ENCODE data around the gene HS3ST4. TPM values are rescaled to one million over a fixed set of nuclear protein-coding genes. Genes with fewer than 3 reads are reported as not detected.

Gene HS3ST4
- total RNA-seq = not detected

GRCh38 chr16:25691519-25692091 is at the start of gene HS3ST4:
HS3ST4 (plus strand) TSS chr16:25691959.
- Mint-ChIP-seq H3K4me3 (no peak within 1 kb of the TSS), H3K27ac (no peak within 1 kb of the TSS), H3K4me1 (ENCODE audit: low read depth in 2 of 2) (no peaks in the 10 kb centered on the region), H3K36me3 (no peaks in the 10 kb centered on the region), H3K27me3 (peaks cover 42 to 70% of the 10 kb centered on the region in 2 donors), H3K9me3 (no peaks in the 10 kb centered on the region)
- ATAC-seq = no peak
- DNase-seq (ENCODE audit: low spot score) = no peak

DNA sequence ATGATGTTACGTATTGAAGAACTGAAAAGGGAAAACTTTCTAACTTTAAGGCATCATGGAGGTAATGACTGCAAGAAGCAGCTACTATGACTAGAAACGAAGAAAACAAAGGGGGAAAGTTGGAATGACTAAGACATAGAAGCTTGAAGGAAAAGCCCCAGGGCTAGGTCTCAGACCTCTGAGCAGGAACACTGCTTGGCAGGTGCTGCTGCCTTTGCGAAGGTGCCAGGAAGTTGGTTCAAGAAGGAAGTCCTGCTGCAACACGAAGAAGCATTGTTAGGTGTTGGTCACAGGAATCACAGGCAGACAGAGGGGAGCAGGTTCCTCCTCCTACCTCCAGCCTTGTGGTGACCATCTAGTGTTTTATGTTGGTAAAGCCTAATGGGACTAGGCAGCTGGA is 48.1 kb upstream of the HS3ST4 start:
- Mint-ChIP-seq H3K27me3 (peaks cover 4 to 40% of the 10 kb centered on the region in 2 donors), H3K27ac (no peak overlapping the region), H3K4me3 (no peak overlapping the region), H3K9me3 (no peaks in the 10 kb centered on the region), H3K4me1 (ENCODE audit: low read depth in 2 of 2) (no peaks in the 10 kb centered on the region), H3K36me3 (no peaks in the 10 kb centered on the region)
- DNase-seq (ENCODE audit: low spot score) (no peak), ATAC-seq (no peak)

DNA sequence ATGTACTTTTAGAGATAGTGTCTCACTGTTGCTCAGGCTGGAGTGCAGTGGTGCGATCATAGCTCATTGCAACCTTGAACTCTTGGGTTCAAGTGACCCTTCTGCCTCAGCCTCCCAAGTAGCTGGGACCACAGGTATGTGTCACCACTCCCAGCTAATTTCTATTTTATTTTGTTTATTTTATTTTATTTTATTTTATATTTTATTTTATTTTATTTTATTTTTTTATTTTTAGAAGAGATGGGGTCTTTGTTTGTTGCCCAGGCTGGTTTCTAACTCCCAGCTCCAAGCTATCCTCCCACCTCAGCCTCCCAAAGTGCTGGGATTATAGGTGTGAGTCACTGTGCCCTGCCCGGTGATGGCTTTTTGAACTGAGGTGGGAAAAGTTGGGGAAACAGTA is 35.1 kb upstream of the HS3ST4 start:
- Mint-ChIP-seq H3K4me3 (no peak overlapping the region), H3K9me3 (peaks cover 3% of the 10 kb centered on the region)

DNA sequence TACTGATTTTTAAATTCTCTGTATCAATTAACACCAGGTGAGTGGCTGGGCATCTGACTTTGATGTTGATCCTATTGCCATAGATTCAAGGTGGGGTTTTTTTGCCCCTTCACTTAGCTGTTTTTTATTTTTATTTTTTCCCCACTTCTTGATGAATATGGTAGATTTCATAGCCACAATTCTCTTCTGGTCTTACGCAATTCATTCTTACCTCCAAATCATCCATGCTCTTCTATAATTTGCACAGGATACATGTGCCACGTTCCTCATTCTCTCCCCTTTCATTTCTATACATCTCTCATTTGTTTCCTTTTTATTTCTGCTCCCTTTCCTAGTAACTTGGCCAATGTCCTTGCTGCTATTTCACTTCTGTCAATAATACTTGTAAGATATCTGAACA is 14.9 kb upstream of the HS3ST4 start:
- Mint-ChIP-seq H3K36me3 (no peaks in the 10 kb centered on the region), H3K4me3 (no peak overlapping the region), H3K9me3 (no peaks in the 10 kb centered on the region), H3K4me1 (ENCODE audit: low read depth in 2 of 2) (no peaks in the 10 kb centered on the region), H3K27me3 (peaks cover 6 to 15% of the 10 kb centered on the region in 2 donors), H3K27ac (no peak overlapping the region)
- no peak for ATAC-seq
- DNase-seq (ENCODE audit: low spot score) = no peak

More for the DNA sequence above, 35.1 kb upstream of the HS3ST4 start:
- no peaks in the 10 kb centered on the region for H3K36me3 Mint-ChIP-seq
- no peak for DNase-seq (ENCODE audit: low spot score)
- no peak for ATAC-seq
- H3K4me1 Mint-ChIP-seq (ENCODE audit: low read depth in 2 of 2) = no peaks in the 10 kb centered on the region
- H3K27me3 Mint-ChIP-seq = peaks cover 30 to 64% of the 10 kb centered on the region in 2 donors
- H3K27ac Mint-ChIP-seq = no peak overlapping the region

- no peak overlapping the region for H3K27ac Mint-ChIP-seq
- H3K27me3 Mint-ChIP-seq = peaks cover 0 to 15% of the 10 kb centered on the region in 2 donors
- no peak overlapping the region for H3K4me3 Mint-ChIP-seq
- DNase-seq (ENCODE audit: low spot score) = no peak
- no peak for ATAC-seq
- no peaks in the 10 kb centered on the region for H3K9me3 Mint-ChIP-seq
- no peaks in the 10 kb centered on the region for H3K4me1 Mint-ChIP-seq (ENCODE audit: low read depth in 2 of 2)
- H3K36me3 Mint-ChIP-seq = no peaks in the 10 kb centered on the region
Observed at GRCh38 chr16:25679511-25679910, 12.2 kb upstream of the HS3ST4 start.

DNA sequence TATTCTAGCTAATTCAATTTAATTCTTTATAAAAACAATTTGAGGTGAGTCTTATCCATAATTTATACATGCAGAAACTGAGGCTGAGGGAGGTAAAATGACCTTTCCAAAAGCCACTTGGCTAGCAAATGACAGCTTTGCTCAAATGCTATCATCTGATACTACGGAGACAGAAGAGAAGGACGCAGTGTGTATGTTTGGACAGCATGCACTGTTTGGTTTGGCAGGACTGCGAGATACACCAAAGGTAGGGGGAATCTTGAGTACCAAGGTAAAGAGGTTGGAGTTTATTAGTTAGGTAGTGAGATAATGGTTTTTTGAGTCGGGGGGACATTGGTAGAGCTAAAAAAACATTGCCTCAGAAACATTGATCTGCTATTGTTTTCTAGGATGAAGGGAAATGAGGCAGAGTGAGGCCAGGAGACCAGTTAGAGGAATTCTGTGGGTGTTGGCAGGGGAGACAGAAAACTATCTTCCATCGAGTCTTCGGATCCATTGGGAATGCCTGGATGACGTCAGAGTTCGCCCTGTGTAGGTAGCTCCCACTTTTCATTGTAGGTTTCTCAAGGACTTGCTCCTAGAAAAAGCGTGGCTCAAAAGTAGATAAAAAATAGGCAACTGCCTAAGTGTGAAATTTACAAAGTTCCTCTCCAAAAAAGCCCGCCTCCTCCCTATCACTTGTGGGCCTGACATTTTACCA is 2.5 kb upstream of the HS3ST4 start:
- no peak for DNase-seq (ENCODE audit: low spot score)

DNA sequence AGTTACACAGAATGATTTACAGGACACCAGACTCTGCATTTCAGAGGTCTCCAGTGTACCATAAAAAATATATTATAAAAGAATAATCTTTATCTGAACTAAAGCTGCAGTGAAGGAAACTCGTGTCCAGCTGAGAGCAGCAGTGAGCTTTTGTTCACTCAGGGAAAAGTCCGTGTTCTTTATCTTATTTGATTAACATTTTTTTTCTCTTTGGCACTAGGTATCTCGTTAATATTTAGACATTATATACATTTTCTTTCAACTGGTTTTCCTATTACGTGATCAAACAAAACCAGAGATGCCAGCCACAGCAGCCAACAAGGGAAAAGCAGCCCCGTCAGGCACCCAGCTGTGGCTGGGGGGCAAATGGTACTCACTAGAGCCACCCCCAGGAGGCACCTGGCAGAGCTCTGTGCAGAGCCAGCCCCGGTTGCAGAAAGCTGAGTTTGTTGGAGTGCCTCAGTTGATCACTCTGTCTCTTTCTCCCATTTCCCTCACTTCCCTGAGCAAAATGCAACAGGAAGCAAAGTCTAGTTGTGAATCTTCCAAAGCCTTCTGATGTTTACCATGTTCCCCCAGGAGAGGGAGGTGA is 1.1 kb upstream of the HS3ST4 start:
- Mint-ChIP-seq H3K9me3 (no peaks in the 10 kb centered on the region), H3K27ac (no peak overlapping the region), H3K27me3 (peaks cover 34 to 68% of the 10 kb centered on the region in 2 donors), H3K4me3 (no peak overlapping the region), H3K4me1 (ENCODE audit: low read depth in 2 of 2) (no peaks in the 10 kb centered on the region), H3K36me3 (no peaks in the 10 kb centered on the region)
- ATAC-seq (no peak), DNase-seq (ENCODE audit: low spot score) (no peak)

More for the DNA sequence above, 2.5 kb upstream of the HS3ST4 start:
- H3K27me3 Mint-ChIP-seq = peaks cover 25 to 57% of the 10 kb centered on the region in 2 donors
- H3K36me3 Mint-ChIP-seq = no peaks in the 10 kb centered on the region
- no peak for ATAC-seq
- no peak overlapping the region for H3K27ac Mint-ChIP-seq
- no peaks in the 10 kb centered on the region for H3K4me1 Mint-ChIP-seq (ENCODE audit: low read depth in 2 of 2)
- no peak overlapping the region for H3K4me3 Mint-ChIP-seq
- no peaks in the 10 kb centered on the region for H3K9me3 Mint-ChIP-seq

- no peaks in the 10 kb centered on the region for H3K4me1 Mint-ChIP-seq (ENCODE audit: low read depth in 2 of 2)
- no peaks in the 10 kb centered on the region for H3K9me3 Mint-ChIP-seq
- H3K4me3 Mint-ChIP-seq = no peak overlapping the region
- H3K27ac Mint-ChIP-seq = no peak overlapping the region
- H3K27me3 Mint-ChIP-seq = peaks cover 39 to 67% of the 10 kb centered on the region in 2 donors
- no peak for ATAC-seq
- DNase-seq (ENCODE audit: low spot score) = no peak
- H3K36me3 Mint-ChIP-seq = no peaks in the 10 kb centered on the region
Observed at GRCh38 chr16:25692351-25692741, 587 bp downstream of the HS3ST4 start.

- no peaks in the 10 kb centered on the region for H3K36me3 Mint-ChIP-seq
- H3K27ac Mint-ChIP-seq = no peak overlapping the region
- peaks cover 43 to 62% of the 10 kb centered on the region in 2 donors for H3K27me3 Mint-ChIP-seq
- DNase-seq (ENCODE audit: low spot score) (no peak), ATAC-seq (no peak)
- no peaks in the 10 kb centered on the region for H3K9me3 Mint-ChIP-seq
- H3K4me1 Mint-ChIP-seq (ENCODE audit: low read depth in 2 of 2) = no peaks in the 10 kb centered on the region
- no peak overlapping the region for H3K4me3 Mint-ChIP-seq
Observed at GRCh38 chr16:25692742-25693508, 1.2 kb downstream of the HS3ST4 start.

DNA sequence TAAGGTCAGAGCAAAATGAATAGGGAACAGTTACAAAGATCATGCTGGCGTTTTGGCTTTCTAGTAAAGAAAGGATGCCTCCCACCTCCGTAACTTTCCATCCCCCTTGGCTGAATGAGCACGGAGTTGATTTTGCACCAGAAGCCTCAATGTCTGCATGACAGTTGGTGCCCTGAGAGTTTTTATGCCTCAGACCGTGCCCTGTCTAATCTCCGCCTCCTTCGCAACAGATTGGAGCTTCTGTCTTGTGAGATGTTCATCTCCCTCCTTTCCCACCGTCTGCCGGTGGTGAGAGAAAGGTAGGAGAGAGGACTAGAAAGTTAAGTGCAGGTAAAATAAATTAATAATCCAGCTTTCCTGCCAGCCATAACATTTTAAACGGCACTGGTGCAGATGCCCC is 1.9 kb downstream of the HS3ST4 start:
- no peaks in the 10 kb centered on the region for H3K4me1 Mint-ChIP-seq (ENCODE audit: low read depth in 2 of 2)
- no peaks in the 10 kb centered on the region for H3K9me3 Mint-ChIP-seq
- no peak overlapping the region for H3K4me3 Mint-ChIP-seq
- no peaks in the 10 kb centered on the region for H3K36me3 Mint-ChIP-seq
- H3K27me3 Mint-ChIP-seq = peaks cover 44 to 58% of the 10 kb centered on the region in 2 donors
- H3K27ac Mint-ChIP-seq = no peak overlapping the region
- ATAC-seq = no peak
- no peak for DNase-seq (ENCODE audit: low spot score)

DNA sequence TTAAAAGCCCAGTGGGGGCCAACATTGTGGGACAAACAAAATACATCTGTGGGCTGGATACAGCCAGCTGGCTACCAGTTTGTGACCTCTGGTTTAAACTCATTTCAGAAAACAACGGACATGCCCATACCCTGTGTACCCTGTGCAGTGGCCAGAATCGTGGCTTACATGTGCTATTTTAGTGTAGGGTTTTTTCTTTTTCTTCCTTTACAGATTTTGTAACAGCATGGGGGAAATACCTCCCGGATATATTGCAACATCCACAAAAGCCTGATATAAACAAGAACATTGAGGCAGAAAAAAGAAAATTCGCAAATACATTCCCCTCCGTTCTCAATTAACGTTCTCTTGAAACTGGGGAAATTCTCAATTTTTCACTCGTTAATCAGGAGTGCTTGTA is 7.3 kb downstream of the HS3ST4 start:
- Mint-ChIP-seq H3K27me3 (peaks cover 29 to 34% of the 10 kb centered on the region in 2 donors), H3K36me3 (no peaks in the 10 kb centered on the region), H3K9me3 (no peaks in the 10 kb centered on the region), H3K27ac (no peak overlapping the region), H3K4me3 (no peak overlapping the region), H3K4me1 (ENCODE audit: low read depth in 2 of 2) (no peaks in the 10 kb centered on the region)
- ATAC-seq (no peak), DNase-seq (ENCODE audit: low spot score) (no peak)

- H3K4me3 Mint-ChIP-seq = no peak overlapping the region
- ATAC-seq (no peak), DNase-seq (ENCODE audit: low spot score) (no peak)
- H3K27ac Mint-ChIP-seq = no peak overlapping the region
- no peaks in the 10 kb centered on the region for H3K9me3 Mint-ChIP-seq
- H3K27me3 Mint-ChIP-seq = peaks cover 20 to 23% of the 10 kb centered on the region in 2 donors
- no peaks in the 10 kb centered on the region for H3K4me1 Mint-ChIP-seq (ENCODE audit: low read depth in 2 of 2)
- no peaks in the 10 kb centered on the region for H3K36me3 Mint-ChIP-seq
Observed at GRCh38 chr16:25700547-25700946, 8.8 kb downstream of the HS3ST4 start.

DNA sequence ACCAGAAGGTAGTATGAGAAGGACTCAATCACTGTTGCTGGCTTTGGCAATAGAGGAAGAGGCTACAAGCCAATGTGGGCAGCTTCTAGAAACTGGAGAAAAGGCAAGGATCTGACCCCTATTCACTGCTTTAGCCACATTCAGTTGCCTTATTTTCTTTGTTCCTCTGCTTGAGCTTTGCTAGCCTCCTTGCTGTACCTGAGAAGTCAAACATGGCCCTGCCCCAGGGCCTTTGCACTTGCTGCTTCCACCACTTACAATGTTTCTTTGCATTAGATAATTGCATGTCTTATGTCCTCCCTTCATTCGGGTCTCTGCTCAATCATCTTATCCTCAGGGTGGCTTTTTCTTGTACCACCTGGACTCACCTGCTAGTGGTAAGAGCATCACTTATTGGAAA is 15.8 kb downstream of the HS3ST4 start:
- Mint-ChIP-seq H3K4me3 (no peak overlapping the region), H3K27me3 (peaks cover 12 to 14% of the 10 kb centered on the region in 2 donors), H3K36me3 (no peaks in the 10 kb centered on the region), H3K27ac (no peak overlapping the region), H3K9me3 (no peaks in the 10 kb centered on the region), H3K4me1 (ENCODE audit: low read depth in 2 of 2) (no peaks in the 10 kb centered on the region)
- no peak for ATAC-seq
- no peak for DNase-seq (ENCODE audit: low spot score)

Data from natural killer cell treated with Interleukin-12 subunit alpha and Interleukin-12 subunit beta and Interleukin-15 and Interleukin-18, amount 100 ng/mL, for 72 hours (primary cell).